ENCODE results near the gene TTC9B. TPM values are rescaled to one million over a fixed set of nuclear protein-coding genes. Genes with fewer than 3 reads are reported as not detected.

TTC9B gene
- total and polyA plus RNA-seq, 2 experiments from 2014 or later, result 0.13 TPM; not detected in 1

GRCh38 chr19:40192758-40193586 lies 25.2 kb downstream of the TTC9B start:
- Histone ChIP-seq H3K27ac (no peak overlapping the region), H3K4me3 (no peak overlapping the region), H3K4me1 (ENCODE audit: low read depth) (no peaks in the 10 kb centered on the region), H3K27me3 (no peaks in the 10 kb centered on the region), H3K36me3 (no peaks in the 10 kb centered on the region), H3K9me3 (ENCODE audit: low read depth) (no peaks in the 10 kb centered on the region)
- DNase-seq (ENCODE audit: low read depth in 1 of 2, low spot score in 1 of 2), result no peak
- TF ChIP-seq CTCF (IDR thresholded peaks at IDR 0.05; ENCODE audit: low read depth, low read length), result no peak

- no peak for TF ChIP-seq CTCF (IDR thresholded peaks at IDR 0.05; ENCODE audit: low read depth, low read length)
- no peaks in the 10 kb centered on the region for H3K27me3 ChIP-seq
- no peaks in the 10 kb centered on the region for H3K9me3 ChIP-seq (ENCODE audit: low read depth)
- H3K36me3 ChIP-seq, result no peaks in the 10 kb centered on the region
- peak overlapping the region; percentile 95 for H3K4me3 ChIP-seq
- H3K27ac ChIP-seq, result no peak overlapping the region
- DNase-seq (ENCODE audit: low read depth in 1 of 2, low spot score in 1 of 2), result peak; percentile 36 to 61
- no peaks in the 10 kb centered on the region for H3K4me1 ChIP-seq (ENCODE audit: low read depth)
Measured at GRCh38 chr19:40191836-40192646, 26.1 kb downstream of the TTC9B start.

- TF ChIP-seq CTCF (IDR thresholded peaks at IDR 0.05; ENCODE audit: low read depth, low read length), result no peak
- Histone ChIP-seq H3K27me3 (no peaks in the 10 kb centered on the region), H3K9me3 (ENCODE audit: low read depth) (no peaks in the 10 kb centered on the region), H3K27ac (peak within 1 kb of the TSS; percentile 89), H3K36me3 (no peaks in the 10 kb centered on the region), H3K4me3 (peak within 1 kb of the TSS; percentile 95), H3K4me1 (ENCODE audit: low read depth) (no peaks in the 10 kb centered on the region)
- DNase-seq (ENCODE audit: low read depth in 1 of 2, low spot score in 1 of 2), result peak; percentile 79 to 81
Measured at GRCh38 chr19:40190891-40191835, 27.0 kb downstream of the TTC9B start, which contains the start of gene MAP3K10. Gene MAP3K10, plus strand, starts transcription at chr19:40191426. Its CDS starts 606 bp downstream, at chr19:40192032.

- Histone ChIP-seq H3K27ac (no peak overlapping the region), H3K4me3 (no peak overlapping the region), H3K27me3 (no peaks in the 10 kb centered on the region), H3K9me3 (ENCODE audit: low read depth) (no peaks in the 10 kb centered on the region), H3K36me3 (no peaks in the 10 kb centered on the region), H3K4me1 (ENCODE audit: low read depth) (no peaks in the 10 kb centered on the region)
- TF ChIP-seq CTCF (IDR thresholded peaks at IDR 0.05; ENCODE audit: low read depth, low read length), result no peak
- no peak for DNase-seq (ENCODE audit: low read depth in 1 of 2, low spot score in 1 of 2)
Measured at GRCh38 chr19:40184273-40184672, 33.9 kb downstream of the TTC9B start.

GRCh38 chr19:40178756-40179155 lies 39.4 kb downstream of the TTC9B start:
- Histone ChIP-seq H3K4me3 (no peak overlapping the region), H3K27me3 (no peaks in the 10 kb centered on the region), H3K27ac (no peak overlapping the region), H3K9me3 (ENCODE audit: low read depth) (no peaks in the 10 kb centered on the region), H3K36me3 (no peaks in the 10 kb centered on the region), H3K4me1 (ENCODE audit: low read depth) (no peaks in the 10 kb centered on the region)
- no peak for DNase-seq (ENCODE audit: low read depth in 1 of 2, low spot score in 1 of 2)
- no peak for TF ChIP-seq CTCF (IDR thresholded peaks at IDR 0.05; ENCODE audit: low read depth, low read length)

Data from cardiac muscle cell (in vitro differentiated cells and primary cell).